ENCODE measurements around the gene PEAK3. TPM values are rescaled to one million over a fixed set of nuclear protein-coding genes. Genes with fewer than 3 reads are reported as not detected.
A peak's percentile ranks its signal among the peaks of the same experiment; 100 is the strongest.

PEAK3 gene
- total and polyA plus RNA-seq, 9 of the 15 experiments (the other 6 are each of a cell fraction or from before 2014, with no cell fraction given), result 0.07 to 0.40 TPM; not detected in 7

DNA sequence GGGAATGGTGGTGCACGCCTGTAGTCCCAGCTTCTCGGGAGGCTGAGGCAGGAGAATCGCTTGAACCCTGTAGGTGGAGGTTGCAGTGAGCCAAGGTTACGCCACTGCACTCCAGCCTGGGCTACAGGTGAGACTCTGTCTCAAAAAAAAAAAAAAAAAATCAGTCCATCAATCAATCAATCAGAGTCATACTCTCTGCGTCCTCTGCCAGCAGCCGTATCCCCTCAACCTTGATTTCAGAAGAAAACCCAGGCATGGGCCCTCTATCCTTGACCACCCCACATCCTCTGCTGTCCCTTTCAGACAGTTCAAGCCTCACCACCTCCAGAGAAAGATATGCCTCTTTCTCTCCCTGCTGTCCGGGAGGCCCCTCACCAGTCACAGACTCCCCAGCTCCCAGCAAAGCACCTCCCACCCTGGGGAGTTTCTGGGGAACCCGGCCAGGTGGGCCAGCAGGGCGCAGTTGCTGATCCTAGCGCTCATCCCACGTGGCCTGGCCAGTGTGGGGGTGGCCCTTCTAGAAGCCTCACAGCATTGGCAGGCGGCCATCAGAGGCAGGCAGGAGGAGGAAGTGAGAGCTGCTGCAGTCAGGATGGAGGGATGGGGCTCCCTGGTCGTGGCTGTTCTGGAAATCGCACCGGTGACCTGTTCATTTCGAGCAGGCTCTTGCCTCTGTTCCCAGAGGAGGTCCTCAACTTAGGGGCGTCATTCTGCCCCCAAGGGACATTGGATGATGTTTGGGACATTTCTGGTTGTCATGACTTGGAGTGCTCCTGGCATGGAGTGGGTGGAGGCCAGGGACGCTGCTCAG lies 15.6 kb downstream of the PEAK3 start (continued):
- TF ChIP-seq, protein P1, sequence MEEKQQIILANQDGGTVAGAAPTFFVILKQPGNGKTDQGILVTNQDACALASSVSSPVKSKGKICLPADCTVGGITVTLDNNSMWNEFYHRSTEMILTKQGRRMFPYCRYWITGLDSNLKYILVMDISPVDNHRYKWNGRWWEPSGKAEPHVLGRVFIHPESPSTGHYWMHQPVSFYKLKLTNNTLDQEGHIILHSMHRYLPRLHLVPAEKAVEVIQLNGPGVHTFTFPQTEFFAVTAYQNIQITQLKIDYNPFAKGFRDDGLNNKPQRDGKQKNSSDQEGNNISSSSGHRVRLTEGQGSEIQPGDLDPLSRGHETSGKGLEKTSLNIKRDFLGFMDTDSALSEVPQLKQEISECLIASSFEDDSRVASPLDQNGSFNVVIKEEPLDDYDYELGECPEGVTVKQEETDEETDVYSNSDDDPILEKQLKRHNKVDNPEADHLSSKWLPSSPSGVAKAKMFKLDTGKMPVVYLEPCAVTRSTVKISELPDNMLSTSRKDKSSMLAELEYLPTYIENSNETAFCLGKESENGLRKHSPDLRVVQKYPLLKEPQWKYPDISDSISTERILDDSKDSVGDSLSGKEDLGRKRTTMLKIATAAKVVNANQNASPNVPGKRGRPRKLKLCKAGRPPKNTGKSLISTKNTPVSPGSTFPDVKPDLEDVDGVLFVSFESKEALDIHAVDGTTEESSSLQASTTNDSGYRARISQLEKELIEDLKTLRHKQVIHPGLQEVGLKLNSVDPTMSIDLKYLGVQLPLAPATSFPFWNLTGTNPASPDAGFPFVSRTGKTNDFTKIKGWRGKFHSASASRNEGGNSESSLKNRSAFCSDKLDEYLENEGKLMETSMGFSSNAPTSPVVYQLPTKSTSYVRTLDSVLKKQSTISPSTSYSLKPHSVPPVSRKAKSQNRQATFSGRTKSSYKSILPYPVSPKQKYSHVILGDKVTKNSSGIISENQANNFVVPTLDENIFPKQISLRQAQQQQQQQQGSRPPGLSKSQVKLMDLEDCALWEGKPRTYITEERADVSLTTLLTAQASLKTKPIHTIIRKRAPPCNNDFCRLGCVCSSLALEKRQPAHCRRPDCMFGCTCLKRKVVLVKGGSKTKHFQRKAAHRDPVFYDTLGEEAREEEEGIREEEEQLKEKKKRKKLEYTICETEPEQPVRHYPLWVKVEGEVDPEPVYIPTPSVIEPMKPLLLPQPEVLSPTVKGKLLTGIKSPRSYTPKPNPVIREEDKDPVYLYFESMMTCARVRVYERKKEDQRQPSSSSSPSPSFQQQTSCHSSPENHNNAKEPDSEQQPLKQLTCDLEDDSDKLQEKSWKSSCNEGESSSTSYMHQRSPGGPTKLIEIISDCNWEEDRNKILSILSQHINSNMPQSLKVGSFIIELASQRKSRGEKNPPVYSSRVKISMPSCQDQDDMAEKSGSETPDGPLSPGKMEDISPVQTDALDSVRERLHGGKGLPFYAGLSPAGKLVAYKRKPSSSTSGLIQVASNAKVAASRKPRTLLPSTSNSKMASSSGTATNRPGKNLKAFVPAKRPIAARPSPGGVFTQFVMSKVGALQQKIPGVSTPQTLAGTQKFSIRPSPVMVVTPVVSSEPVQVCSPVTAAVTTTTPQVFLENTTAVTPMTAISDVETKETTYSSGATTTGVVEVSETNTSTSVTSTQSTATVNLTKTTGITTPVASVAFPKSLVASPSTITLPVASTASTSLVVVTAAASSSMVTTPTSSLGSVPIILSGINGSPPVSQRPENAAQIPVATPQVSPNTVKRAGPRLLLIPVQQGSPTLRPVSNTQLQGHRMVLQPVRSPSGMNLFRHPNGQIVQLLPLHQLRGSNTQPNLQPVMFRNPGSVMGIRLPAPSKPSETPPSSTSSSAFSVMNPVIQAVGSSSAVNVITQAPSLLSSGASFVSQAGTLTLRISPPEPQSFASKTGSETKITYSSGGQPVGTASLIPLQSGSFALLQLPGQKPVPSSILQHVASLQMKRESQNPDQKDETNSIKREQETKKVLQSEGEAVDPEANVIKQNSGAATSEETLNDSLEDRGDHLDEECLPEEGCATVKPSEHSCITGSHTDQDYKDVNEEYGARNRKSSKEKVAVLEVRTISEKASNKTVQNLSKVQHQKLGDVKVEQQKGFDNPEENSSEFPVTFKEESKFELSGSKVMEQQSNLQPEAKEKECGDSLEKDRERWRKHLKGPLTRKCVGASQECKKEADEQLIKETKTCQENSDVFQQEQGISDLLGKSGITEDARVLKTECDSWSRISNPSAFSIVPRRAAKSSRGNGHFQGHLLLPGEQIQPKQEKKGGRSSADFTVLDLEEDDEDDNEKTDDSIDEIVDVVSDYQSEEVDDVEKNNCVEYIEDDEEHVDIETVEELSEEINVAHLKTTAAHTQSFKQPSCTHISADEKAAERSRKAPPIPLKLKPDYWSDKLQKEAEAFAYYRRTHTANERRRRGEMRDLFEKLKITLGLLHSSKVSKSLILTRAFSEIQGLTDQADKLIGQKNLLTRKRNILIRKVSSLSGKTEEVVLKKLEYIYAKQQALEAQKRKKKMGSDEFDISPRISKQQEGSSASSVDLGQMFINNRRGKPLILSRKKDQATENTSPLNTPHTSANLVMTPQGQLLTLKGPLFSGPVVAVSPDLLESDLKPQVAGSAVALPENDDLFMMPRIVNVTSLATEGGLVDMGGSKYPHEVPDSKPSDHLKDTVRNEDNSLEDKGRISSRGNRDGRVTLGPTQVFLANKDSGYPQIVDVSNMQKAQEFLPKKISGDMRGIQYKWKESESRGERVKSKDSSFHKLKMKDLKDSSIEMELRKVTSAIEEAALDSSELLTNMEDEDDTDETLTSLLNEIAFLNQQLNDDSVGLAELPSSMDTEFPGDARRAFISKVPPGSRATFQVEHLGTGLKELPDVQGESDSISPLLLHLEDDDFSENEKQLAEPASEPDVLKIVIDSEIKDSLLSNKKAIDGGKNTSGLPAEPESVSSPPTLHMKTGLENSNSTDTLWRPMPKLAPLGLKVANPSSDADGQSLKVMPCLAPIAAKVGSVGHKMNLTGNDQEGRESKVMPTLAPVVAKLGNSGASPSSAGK (IDR thresholded peaks at IDR 0.05), result peak; percentile 86; the same call in 1 of the 2 replicates
- TF ChIP-seq MYC (IDR thresholded peaks at IDR 0.05; ENCODE audit: low read depth, low read length) (peak; percentile 97), MYC (CRISPR knock-in tag; IDR thresholded peaks at IDR 0.05; ENCODE audit: borderline replicate concordance, low read depth) (peak; percentile 79; the same call in 1 of the 2 replicates), L3MBTL2 (IDR thresholded peaks at IDR 0.05) (peak; percentile 91), MTA3 (IDR thresholded peaks at IDR 0.05; ENCODE audit: borderline replicate concordance) (peak; percentile 70; the same call in 1 of the 2 replicates), ZNF79 (CRISPR knock-in tag; IDR thresholded peaks at IDR 0.05; ENCODE audit: low read depth) (no peak), ARID1B (IDR thresholded peaks at IDR 0.05) (peak; percentile 57), ZNF507 (tag; conservative IDR thresholded peaks at IDR 0.05) (no peak), MAZ (CRISPR knock-in tag; conservative IDR thresholded peaks at IDR 0.05 in 1 of 2, IDR thresholded peaks at IDR 0.05 in 1 of 2) (peak; percentile 27 to 32; a peak in 1 of 4 replicates), ATF1 (CRISPR knock-in tag; IDR thresholded peaks at IDR 0.05) (no peak), ATF1 (tag; IDR thresholded peaks at IDR 0.05) (0 out of 2 replicates have a peak, but pooled peaks have one; percentile 29)
- TF ChIP-seq, protein P2, sequence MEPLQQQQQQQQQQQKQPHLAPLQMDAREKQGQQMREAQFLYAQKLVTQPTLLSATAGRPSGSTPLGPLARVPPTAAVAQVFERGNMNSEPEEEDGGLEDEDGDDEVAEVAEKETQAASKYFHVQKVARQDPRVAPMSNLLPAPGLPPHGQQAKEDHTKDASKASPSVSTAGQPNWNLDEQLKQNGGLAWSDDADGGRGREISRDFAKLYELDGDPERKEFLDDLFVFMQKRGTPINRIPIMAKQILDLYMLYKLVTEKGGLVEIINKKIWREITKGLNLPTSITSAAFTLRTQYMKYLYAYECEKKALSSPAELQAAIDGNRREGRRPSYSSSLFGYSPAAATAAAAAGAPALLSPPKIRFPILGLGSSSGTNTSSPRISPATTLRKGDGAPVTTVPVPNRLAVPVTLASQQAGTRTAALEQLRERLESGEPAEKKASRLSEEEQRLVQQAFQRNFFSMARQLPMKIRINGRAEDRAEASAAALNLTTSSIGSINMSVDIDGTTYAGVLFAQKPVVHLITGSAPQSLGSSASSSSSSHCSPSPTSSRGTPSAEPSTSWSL (CRISPR knock-in tag; IDR thresholded peaks at IDR 0.05; ENCODE audit: borderline replicate concordance), result 0 out of 2 replicates have a peak, but pooled peaks have one; percentile 37
- TF ChIP-seq, protein P3, sequence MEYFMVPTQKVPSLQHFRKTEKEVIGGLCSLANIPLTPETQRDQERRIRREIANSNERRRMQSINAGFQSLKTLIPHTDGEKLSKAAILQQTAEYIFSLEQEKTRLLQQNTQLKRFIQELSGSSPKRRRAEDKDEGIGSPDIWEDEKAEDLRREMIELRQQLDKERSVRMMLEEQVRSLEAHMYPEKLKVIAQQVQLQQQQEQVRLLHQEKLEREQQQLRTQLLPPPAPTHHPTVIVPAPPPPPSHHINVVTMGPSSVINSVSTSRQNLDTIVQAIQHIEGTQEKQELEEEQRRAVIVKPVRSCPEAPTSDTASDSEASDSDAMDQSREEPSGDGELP (CRISPR knock-in tag; IDR thresholded peaks at IDR 0.05; ENCODE audit: borderline replicate concordance), result peak; percentile 78; the same call in 1 of the 2 replicates
